ENCODE results near the gene IFNG. TPM values are rescaled to one million over a fixed set of nuclear protein-coding genes. Genes with fewer than 3 reads are reported as not detected.

Gene IFNG
- total RNA-seq, 1 donor from 2014 or later = 0.63 TPM

DNA sequence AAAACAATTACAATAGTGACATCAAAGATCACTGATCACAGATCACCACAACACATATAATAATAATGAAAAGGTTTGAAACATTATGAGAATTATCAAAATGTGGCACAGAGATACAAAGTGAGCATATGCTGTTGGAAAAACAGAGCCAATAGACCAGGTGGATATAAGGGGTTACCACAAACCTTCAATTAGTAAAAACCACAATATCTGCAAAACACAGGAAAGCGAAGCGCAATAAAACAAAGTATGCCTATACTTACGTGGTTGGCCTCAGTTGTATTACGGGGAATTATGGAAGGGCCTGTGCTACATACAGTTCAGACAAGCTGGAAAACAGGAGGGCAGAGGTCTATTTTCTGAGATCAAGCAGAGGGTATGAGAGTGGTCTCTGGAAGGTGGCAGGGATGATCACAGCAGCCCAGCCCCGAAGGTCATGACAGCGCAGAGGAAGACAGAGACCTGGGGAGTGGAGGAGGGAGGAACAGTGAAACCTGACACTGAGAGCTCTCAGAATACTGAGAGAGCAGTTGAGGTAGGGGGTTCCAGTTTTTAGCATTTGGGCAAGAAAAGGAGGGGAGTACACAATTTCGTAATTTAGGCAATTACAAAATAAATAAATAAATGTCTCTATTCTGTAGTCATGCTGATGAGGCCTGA lies 41.3 kb downstream of the IFNG start:
- no peak for DNase-seq (ENCODE audit: low spot score)

DNA sequence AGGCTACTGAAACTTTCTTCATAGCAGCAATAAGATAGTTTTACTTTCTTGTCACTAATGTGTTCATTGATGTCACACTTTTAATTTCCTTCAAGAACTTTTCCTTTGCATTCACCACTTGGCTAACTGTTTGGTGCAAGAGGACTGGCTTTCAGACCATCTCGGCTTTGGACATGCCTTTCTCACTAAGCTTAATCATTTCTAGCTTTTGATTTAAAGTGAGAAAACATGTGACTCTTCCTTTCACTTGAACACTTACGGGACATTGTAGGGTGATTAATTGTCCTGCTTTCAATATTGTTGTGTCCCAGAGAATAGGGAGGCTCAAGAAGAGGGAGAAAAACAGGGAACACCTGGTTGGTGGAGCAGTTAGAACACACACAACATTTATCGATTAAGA lies 41.9 kb downstream of the IFNG start:
- no peak for DNase-seq (ENCODE audit: low spot score)
- ATAC-seq = no peak

More for the DNA sequence above, 41.3 kb downstream of the IFNG start:
- no peak for ATAC-seq

GRCh38 chr12:68115281-68115680 lies 44.3 kb downstream of the IFNG start:
- DNase-seq (ENCODE audit: low spot score) (no peak), ATAC-seq (no peak)

- ATAC-seq (no peak), DNase-seq (ENCODE audit: low spot score) (no peak)
Measured at GRCh38 chr12:68114606-68115005, 44.9 kb downstream of the IFNG start.

DNA sequence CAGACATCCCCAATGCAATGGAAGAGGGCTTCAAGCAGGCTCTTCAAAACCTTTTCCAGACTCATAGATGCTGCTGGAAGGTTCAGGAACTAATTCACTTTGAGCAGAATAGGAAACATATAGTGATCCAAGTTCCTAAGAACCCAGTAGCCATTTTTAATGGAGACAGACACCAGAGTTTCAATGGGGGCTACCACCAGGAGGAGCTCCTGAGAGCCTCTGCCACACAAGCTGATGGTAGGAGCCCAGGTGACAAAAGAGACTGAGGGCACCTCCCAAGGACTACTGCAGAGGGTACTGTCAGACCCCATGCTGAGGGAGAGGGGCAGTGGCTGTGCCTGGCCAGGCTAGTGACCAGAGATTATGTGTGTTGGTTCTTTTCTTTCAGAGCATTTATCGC lies 45.9 kb downstream of the IFNG start:
- DNase-seq (ENCODE audit: low spot score) = no peak
- ATAC-seq = peak; percentile 49

DNA sequence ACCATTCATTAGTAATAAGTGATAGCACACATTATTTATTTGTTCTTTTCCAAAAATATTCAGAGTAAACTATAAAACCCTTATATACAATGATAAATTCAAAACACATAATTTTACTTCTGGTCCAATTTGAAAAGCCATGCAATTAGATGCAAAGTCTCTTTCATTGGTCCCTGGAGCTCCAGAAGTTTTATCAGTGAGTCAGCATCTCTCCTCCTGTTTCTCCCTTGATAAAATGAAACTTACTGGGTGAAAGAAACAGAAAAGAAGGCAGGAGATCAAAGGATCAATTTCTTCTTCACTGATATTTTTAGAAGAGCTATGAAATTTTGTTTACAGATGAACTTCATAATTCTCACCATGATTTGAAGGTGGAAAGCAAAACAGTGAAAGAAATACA lies 47.5 kb downstream of the IFNG start:
- no peak for ATAC-seq
- DNase-seq (ENCODE audit: low spot score) = no peak

GRCh38 chr12:68109444-68110217 lies 49.9 kb downstream of the IFNG start:
- ATAC-seq (no peak), DNase-seq (ENCODE audit: low spot score) (no peak)

GRCh38 chr12:68109001-68109400 lies 50.5 kb downstream of the IFNG start:
- DNase-seq (ENCODE audit: low spot score) (no peak), ATAC-seq (no peak)

DNA sequence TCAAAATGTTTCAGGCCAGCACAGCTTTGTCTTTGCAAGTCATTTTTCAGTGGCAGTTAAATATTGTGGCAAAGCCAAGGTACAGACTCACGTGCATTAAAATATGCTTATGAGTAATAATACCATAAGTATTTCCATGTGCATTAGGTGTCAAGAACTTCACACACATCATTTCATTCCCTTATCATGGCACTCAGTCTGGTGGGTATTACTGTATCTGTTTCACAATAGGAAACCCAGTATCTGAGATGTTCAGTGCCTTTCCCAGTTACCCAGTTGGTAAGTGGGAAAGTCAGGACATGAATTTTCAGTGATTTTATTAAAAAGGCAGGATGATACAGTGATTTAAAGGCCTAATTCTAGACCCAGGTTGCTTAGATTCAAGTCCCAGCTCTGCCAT lies 52.9 kb downstream of the IFNG start:
- ATAC-seq (no peak), DNase-seq (ENCODE audit: low spot score) (no peak)

- no peak for ATAC-seq
- DNase-seq (ENCODE audit: low spot score) = no peak
Measured at GRCh38 chr12:68106160-68106559, 53.4 kb downstream of the IFNG start.

Other genes starting within 250 kb of the IFNG start
- gene IFNG-AS1, start 170.3 kb downstream of the IFNG start, total RNA-seq = not detected
- not detected for gene IL26, start 66.1 kb upstream of the IFNG start, total RNA-seq
- not detected for gene IL22, start 93.9 kb upstream of the IFNG start, total RNA-seq
- gene MDM1, start 172.6 kb upstream of the IFNG start, total RNA-seq = 4.6 TPM